Bronchial epithelial cell (primary cell): Measurements from ENCODE around the gene TPCN1. TPM values are rescaled to one million over a fixed set of nuclear protein-coding genes. Genes with fewer than 3 reads are reported as not detected.

ENCODE experiments used
- DNase-seq: peaks from one replicate; pipeline ENCODE4 v3.0.0-alpha.2; 2010; ENCODE audit warnings: low read depth
- FAIRE-seq: peaks from 2 replicates; lab custom pipeline; 2011; peaks lifted over from hg19 to GRCh38; lab: Jason Lieb, UNC
- H3K27me3 ChIP-seq: 2 replicates; pipeline ENCODE4 v1.5.1; 2011; ENCODE audit warnings: low read length; ENCODE audit not compliant: control insufficient read depth, insufficient read depth
- H3K36me3 ChIP-seq: 2 replicates; pipeline ENCODE4 v1.5.1; 2011; ENCODE audit warnings: low read length; ENCODE audit not compliant: control insufficient read depth, insufficient read depth
- H3K4me3 ChIP-seq: 2 replicates; pipeline ENCODE4 v1.5.1; 2011; ENCODE audit warnings: mild to moderate bottlenecking, low read depth, low read length, control low read depth
- total RNA-seq: library from RNA; depleted of rRNA; stranded (reverse); fragments of >200 nt; gene quantifications from 2 replicates; pipeline ENCODE4 v1.2.1, GENCODE V29; 2014
- TF ChIP-seq, protein P1 (sequence below): IDR thresholded peaks from 2 replicates; pipeline ENCODE4 v1.5.1; 2011; ENCODE audit warnings: mild to moderate bottlenecking, moderate library complexity, low read length, control low read depth, inconsistent platforms; ENCODE audit not compliant: insufficient read depth, severe bottlenecking

TPCN1 gene
- total RNA-seq, 1 donor from 2014 or later: 9.0 TPM

DNA sequence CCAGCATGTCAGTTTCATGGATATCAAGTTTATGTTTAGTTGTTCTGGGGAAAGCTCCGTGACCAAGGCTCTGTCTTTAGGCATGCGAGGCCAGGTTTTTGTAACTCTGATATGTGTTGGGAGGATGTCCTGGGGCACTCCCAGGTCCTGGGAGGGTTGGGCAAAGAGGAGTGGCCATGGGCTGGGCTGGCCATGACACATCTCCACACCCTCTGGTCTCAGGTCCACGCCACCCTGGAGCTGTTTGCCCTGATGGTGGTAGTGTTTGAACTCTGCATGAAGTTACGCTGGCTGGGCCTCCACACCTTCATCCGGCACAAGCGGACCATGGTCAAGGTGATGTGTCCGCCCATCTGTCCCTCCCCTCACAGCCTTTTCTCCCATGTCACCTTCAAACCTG, 46.4 kb downstream of the TPCN1 start:
- peak; percentile 58 for FAIRE-seq
- peak; percentile 43 for DNase-seq
- peaks cover 13% of the 10 kb centered on the region for H3K36me3 ChIP-seq

DNA sequence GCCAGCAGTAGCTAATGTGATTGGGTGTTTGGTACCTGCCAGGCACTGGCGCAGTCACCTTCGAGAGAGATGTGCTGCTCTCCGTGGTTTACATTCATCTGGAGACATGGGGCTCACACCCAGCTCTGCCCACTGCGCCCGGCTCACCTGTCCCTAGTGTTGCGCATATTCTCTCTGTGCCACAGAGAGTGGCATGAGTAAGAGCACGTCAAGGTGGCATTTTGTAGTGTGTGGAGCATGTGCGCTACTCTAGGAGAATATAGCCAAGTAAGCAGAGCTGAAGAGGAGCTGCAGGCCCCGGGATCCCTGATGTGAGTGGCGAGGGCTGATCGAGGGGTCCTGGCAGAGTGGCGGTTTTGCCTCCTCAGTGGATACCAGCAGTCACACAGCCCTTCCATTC, 46.9 kb downstream of the TPCN1 start:
- Histone ChIP-seq H3K27me3 (no peaks in the 10 kb centered on the region), H3K36me3 (peaks cover 13% of the 10 kb centered on the region), H3K4me3 (no peak overlapping the region)
- DNase-seq (no peak), FAIRE-seq (peak; percentile 47)
- TF ChIP-seq, protein P1, sequence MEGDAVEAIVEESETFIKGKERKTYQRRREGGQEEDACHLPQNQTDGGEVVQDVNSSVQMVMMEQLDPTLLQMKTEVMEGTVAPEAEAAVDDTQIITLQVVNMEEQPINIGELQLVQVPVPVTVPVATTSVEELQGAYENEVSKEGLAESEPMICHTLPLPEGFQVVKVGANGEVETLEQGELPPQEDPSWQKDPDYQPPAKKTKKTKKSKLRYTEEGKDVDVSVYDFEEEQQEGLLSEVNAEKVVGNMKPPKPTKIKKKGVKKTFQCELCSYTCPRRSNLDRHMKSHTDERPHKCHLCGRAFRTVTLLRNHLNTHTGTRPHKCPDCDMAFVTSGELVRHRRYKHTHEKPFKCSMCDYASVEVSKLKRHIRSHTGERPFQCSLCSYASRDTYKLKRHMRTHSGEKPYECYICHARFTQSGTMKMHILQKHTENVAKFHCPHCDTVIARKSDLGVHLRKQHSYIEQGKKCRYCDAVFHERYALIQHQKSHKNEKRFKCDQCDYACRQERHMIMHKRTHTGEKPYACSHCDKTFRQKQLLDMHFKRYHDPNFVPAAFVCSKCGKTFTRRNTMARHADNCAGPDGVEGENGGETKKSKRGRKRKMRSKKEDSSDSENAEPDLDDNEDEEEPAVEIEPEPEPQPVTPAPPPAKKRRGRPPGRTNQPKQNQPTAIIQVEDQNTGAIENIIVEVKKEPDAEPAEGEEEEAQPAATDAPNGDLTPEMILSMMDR: no peak

More for the DNA sequence above, 46.4 kb downstream of the TPCN1 start:
- TF ChIP-seq, protein P1: no peak
- H3K4me3 ChIP-seq: no peak overlapping the region
- H3K27me3 ChIP-seq: no peaks in the 10 kb centered on the region

DNA sequence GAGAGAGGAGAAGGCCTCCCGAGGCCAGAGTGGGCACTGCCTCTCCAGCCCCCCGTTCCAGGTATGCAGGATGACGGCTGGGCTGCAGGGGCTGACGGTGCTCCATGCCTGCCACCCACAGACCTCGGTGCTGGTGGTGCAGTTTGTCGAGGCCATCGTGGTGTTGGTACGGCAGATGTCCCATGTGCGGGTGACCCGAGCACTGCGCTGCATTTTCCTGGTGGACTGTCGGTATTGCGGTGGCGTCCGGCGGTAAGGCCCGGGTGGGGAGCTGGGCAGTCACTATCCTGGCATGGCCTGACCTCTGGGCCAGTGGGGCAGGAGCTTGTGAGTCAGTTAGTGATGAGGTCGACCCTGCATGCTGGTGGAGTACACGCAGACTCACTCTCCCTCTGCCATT, 47.4 kb downstream of the TPCN1 start:
- TF ChIP-seq, protein P1: no peak
- peak; percentile 94 for FAIRE-seq
- H3K27me3 ChIP-seq: no peaks in the 10 kb centered on the region
- H3K4me3 ChIP-seq: no peak overlapping the region
- no peak for DNase-seq
- H3K36me3 ChIP-seq: peaks cover 12% of the 10 kb centered on the region

DNA sequence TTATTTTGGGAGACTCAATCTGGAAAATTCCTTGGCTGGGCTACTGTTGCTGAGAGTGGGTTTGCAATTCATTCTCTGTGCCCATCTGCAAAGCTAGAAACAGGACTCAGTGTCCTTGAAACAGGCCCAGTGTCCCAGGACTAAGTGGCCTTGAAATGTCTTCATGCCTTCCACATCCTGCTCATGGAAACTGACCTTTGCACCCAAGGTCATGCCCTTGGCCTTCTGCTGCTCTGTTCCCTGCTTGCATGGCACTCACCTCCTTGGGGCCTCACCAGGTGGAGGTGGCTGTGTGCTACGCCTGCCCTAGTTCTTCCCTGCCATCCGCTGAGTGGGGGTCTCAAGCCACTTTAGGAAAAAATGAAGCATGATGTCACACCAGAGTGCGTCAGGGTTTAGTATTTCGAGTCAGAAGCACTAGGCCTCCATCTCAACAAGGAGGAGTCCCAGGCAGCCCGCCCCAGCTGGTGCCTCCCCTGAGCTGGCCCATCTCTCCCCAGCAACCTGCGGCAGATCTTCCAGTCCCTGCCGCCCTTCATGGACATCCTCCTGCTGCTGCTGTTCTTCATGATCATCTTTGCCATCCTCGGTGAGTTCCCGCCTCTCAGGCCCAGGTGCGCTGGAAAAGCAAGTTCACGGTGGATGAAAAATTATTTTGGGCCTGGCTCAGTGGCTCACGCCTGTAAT, 48.1 kb downstream of the TPCN1 start:
- no peak for FAIRE-seq
- TF ChIP-seq, protein P1: no peak
- DNase-seq: no peak
- Histone ChIP-seq H3K4me3 (no peak overlapping the region), H3K27me3 (no peaks in the 10 kb centered on the region), H3K36me3 (peaks cover 12% of the 10 kb centered on the region)

DNA sequence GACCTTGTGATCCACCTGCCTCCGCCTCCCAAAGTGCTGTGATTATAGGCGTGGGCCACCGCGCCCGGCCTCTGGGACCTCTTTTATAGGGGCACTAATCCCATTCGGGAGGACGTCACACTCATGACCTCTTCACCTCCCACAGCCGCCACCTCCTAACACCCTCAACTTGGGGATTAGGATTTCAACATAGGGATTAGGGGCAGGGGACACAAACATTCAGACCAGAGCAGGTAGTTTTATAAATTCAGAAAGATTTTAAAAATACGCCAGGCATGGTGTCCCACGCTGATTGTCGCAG, 49.4 kb downstream of the TPCN1 start:
- no peak overlapping the region for H3K4me3 ChIP-seq
- TF ChIP-seq, protein P1: no peak
- H3K36me3 ChIP-seq: peaks cover 11% of the 10 kb centered on the region
- DNase-seq: no peak
- no peak for FAIRE-seq
- H3K27me3 ChIP-seq: no peaks in the 10 kb centered on the region

DNA sequence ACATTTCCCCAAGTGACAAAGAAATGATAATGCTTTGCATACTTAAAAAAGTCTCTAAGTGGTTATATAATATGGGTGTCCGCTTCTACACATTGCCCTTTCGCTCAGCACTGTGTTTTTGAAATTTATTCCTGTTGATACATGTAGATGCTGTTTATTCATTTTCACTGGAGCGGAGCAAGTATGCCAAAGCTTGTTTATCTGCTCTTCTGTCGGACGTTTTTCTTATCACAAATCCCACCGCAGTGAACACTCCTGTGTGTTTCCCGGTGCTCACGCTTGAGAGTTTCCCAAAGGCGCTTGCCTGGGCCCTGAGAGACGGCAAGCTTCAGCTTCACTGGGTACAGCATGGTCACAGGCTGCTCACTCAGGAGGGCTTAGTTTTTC, 50.2 kb downstream of the TPCN1 start:
- TF ChIP-seq, protein P1: no peak
- Histone ChIP-seq H3K27me3 (no peaks in the 10 kb centered on the region), H3K4me3 (no peak overlapping the region), H3K36me3 (peaks cover 5% of the 10 kb centered on the region)
- FAIRE-seq (no peak), DNase-seq (peak; percentile 69)
